ENCODE data around the gene SHISAL1.

DNA sequence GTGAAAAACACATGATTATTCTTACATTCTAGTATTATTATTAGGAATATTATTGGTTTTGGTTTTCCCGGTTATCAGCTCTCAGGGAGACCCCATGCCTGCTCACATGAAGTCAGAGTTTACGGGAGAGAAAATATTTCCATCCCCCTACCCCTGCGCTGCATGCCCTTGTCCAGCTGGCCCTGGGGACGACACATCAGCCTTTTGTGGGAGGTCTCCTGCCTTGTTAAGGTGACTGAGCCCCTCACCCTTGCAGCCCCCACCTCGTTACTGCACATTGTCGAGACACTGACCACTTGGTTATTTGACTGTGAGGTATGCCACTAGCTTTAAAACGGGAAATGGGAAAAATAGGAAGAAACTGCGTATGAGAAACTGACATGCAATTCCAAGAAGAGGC is 69.0 kb downstream of the SHISAL1 start:
- no peak for TF ChIP-seq CTCF (conservative IDR thresholded peaks at IDR 0.05 in 1 of 2, IDR thresholded peaks at IDR 0.05 in 1 of 2; ENCODE audit: extremely low read depth in 1 of 2, insufficient read depth in 1 of 2, low read depth in 1 of 2, low read length in 2 of 2)
- TF ChIP-seq EZH2 (IDR thresholded peaks at IDR 0.05; ENCODE audit: borderline replicate concordance, low read length), result no peak
